ENCODE measurements around the gene PRPF6.

PRPF6 gene

DNA sequence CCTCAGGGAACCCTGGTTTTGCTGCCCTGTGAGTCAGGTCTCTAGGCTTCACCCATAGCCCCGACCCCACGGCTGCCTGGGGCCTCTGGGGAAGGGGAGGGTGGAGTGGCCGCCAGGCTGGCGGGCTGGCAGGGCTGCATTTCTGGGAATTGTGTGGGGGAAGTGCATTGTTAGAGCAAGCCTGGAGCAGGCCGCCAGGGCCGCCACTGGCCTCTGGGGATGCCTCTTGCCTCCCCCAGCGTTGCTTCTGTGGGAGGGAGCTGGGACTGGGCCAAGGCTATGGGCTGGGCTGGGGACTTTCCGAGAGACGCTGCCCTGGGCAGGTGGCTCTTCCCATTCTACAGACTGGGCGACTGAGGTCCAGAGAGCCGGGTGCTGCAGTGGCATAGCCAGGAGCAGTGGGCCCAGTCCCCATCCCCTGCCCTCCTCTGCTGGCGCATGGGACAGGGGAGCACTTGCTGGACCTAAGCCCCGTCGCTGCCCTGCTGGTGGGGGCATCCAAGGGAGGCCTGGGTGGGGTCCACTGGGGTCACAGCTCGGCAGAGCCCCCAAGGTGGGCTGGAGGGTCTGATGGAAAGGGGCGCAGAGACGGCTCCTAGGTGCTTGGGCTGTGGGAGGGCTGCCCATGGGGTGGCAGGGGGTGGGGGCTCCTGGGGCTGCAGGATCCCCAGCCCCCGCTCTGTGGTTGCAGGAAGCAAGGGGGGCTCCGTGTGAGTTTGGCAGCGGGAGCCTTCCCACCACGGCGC is 75.1 kb downstream of the PRPF6 start:
- FAIRE-seq: no peak
- no peak for DNase-seq (ENCODE audit: insufficient read length, low spot score)

DNA sequence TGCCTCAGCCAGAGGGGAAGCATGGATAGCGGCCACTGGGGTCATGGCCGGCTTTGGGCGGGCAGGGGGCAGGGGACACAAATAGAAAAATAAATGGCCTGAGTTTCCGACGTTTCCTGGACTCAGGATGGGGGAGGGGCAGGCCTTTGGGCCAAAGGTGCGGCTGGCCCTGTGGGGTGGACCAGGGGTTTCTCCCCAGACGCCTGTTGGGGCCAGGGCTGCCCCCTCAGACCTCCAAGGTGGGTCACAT is 75.6 kb downstream of the PRPF6 start:
- no peak for FAIRE-seq
- DNase-seq (ENCODE audit: insufficient read length, low spot score): no peak

DNA sequence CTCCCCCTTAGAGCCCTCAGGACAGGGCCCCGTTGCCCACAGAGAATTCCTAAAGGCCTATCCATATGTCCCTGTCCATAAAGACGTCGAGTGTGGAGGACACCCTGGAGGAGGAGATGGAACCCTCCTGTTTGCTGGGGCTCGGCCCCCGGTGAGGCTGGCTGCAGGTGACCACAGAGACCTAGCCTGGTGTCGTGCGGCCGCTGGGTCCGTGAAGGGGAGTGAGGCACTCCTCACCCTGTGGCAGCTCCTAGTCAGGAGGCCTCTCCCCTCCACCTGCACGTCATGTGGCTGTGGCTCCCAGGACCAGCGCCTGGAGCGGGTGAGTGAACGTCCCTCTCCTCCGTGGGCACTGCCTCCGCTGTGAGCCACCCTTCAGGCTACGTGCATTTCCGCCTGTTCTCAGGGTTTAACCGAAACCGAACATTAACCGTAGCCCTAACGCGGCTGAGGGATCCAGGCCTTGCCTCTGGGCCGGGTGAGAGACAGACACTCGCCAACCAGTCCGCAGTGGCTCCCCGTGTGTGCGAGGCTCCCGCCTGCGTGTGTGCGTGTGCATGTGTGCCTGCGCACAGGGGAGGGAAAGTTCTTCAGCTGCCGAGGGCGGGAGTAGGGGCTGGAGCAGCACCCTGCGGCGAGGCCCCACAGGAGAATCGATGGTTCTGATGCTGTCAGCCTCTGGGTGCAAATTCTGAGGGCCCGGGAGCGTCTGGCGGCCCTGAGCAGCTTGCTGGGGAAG is 76.1 kb downstream of the PRPF6 start:
- DNase-seq (ENCODE audit: insufficient read length, low spot score) (no peak), FAIRE-seq (no peak)

DNA sequence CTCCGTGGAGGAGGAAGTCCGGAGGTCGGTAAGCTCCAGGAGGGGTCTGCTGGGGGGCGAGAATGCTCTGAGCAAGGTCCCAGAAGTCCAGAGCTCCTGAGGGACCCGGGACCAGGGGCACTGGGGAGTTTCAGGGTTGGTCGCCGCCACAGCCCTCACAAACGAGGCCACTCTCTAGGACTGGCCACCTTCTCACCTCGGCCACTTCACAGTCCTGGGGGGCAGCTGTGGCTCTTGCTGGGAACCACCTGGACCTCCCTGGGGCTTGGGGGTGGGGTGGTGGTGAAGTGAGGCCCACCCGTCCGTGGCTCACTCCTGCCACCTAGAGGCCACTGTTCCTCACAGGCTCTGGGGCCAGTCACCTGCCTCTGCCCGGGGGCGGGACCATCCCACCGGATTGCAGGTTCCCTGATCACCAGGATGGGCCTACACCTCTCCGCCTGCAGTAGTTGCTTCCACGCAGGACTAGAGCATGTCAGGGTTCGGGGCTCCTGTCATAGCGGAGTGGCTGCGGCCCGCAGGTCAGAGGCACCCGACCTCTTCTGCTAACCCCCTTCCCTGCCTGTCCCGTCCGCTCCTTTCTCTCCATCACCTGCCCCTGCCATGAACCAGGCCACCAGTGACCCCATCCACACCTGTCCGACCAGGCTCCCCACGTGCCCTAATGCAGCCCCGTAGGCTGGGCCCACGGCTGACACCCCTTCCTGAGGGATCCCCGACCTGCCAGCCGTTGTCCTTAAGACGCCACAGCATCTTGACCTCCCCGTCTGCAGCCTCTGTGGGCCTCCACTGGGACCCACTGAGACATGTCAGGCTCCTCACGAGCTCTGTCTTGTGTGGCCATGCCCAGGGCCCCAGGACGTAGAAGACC is 76.9 kb downstream of the PRPF6 start:
- FAIRE-seq: peak; percentile 89
- peak; percentile 95 for DNase-seq (ENCODE audit: insufficient read length, low spot score)

GRCh38 chr20:64058536-64058935 is 77.6 kb downstream of the PRPF6 start:
- FAIRE-seq (no peak), DNase-seq (ENCODE audit: insufficient read length, low spot score) (no peak)

DNA sequence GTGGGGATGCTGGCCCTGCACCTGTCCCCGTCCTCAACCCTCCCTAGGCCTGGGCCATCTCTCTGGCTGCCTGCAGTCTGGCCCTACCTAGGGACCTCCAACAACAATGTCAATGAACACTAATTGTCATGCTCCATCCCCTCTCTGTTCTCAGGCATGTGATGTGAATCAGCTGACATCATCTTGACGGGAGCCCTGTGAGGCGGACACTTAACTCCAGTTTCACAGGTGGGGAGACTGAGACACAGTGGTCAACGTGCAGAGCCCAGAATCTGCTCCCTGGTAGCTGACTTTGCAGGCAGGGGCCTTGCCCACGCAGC is 81.3 kb downstream of the PRPF6 start:
- FAIRE-seq: peak; percentile 96

DNA sequence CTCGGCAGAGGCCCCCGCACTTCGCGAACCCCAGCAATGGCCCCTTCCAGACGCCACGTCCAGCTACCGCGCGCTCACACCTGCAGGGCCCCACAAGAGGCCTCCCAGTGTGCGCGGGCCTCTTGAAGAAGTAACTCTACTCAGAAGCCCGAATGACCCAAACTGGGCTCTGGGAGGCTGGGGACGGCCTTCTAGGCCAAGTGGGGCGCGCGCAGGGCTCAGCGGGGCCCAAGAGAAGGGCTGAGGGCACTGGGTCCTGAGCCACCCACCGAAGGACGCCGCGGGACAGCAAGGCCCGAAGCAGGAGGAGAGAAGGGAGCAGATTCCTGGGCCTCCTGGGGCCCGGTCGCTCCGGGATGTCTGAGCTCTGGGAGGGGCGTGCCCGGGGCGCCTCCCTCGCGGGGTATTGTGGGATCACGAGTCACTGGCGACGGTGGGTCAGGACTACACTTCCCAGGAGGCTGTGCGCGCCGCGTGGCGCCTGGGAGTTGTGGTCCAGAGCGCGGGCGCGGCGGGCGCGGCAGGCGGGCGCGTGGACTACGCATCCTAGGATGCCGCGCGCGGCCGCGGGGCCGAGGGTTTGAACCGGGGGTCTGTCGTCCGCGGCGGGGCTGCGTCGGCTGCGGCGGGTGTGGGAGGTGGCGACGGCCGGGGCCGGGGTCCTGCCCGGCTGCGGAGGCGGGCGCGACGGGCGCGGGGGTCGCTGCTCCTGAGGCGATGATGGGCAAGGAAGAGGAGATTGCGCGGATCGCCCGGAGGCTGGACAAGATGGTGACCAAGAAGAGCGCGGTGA is 81.9 kb downstream of the PRPF6 start, which contains the start of gene TCEA2:
TSS of gene TCEA2 (plus strand) at position 603 of the 793 bp plus-strand sequence. CDS start at position 718, 115 bp downstream.
- FAIRE-seq (peak; percentile 99), DNase-seq (ENCODE audit: insufficient read length, low spot score) (peak; percentile 100)

More for the DNA sequence above, 81.3 kb downstream of the PRPF6 start:
- DNase-seq (ENCODE audit: insufficient read length, low spot score): no peak

DNA sequence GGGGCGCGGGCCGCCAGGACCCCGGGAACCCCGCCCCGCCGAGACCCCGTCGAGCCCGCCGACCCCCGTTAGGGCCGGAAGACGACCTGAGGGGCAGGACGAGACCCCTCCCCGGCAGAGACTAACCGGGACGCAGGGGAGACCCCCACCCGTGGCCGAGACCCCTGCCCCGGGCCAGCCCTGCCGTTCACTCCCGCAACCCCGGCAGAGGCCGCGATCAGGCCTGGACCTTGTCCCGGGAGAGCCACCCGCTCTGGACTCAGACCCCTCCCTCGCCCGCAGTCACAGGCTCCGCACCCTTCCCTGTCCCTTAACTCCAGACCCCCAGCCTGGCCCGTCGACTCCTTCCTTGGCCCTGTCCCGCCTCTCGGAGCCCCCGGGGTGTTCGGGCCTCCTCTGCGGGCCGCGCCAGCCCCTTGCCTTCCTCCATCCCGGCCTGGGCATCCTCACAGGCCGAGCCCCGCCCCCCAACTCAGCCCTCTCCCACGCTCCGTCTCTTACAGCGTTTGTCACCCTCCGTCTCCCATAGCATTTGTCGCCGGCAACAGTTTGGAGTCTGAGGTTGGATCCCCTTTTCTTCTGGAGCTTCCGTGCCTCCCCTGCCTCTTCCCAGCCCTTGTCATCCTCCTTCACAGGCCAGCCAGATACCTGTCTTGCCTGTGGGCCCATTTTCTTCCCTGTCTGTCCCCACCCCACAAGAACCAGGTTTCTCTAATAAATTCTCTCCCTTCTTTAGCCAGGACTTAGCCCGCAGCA is 82.6 kb downstream of the PRPF6 start:
- DNase-seq (ENCODE audit: insufficient read length, low spot score) (no peak), FAIRE-seq (peak; percentile 78)

DNA sequence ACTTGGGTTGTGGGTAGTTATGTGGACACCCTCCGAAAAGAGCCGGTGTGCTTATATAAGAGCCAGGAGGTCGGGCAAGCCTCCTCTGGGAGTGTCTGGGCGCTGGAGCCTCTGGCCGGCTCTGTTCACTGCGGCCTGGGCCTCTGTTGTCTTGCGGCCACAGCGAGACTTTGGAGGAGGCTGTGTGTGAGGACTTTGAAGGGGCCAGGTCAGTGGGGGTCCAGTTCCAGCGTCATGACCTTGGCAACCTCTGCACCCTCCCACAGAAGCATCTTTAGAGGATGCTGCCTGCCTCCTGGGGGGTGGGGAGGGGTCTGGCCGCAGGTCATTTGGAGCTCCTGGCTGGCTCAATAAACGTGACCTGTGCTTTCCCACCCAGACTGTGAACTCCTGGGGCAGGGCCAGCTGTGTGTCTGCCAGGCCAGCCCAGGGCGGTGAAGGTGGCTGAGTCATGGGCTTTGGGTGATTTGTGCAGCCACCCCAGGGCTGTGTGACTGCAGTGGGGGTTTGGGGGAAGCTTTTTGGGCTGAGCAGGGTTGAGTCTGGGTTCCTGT is 83.3 kb downstream of the PRPF6 start:
- DNase-seq (ENCODE audit: insufficient read length, low spot score) (peak; percentile 84), FAIRE-seq (peak; percentile 16)

DNA sequence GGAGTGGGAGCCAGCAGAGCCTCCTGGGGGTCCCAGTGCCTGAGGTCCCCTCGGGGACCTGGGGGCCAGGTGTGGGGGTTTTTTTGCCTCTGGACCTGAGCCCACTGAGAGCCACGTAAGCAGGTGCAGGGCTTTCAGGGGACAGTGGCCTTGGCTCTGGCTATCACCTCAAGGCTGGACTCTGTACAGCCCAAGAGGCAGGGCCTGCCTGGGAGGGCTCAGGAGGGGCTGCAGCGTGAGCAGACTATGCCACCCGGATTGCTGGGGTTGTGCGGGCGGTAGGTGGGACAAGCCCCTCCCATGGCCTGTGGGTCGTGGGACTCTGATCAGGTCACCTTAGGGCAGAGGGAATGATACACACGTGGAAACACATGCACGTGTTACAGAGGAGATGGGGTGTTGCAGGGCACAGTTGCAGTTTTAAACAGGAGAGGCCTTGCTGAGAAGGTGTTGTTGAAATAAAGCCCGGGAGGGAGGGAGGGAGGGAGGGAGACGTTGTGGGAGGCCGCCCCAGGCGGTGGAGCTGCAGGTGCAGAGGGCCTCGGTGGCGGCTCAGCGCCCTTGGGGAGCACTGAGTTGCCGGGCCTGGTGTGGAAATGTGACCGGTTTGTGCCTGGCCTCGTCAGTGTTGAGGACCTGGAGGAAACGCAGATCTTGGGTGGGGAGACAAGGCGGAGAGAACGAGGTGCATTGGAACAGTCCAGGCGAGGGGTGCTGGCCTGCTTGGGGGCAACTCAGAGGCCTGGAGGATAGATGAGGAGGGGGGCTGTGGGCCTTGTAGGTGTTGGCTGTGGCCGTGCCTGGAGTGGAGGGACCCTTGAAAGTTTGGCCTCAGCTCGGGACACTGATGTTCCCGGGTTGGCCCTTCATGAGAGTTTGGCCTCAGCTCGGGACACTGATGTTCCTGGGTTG is 84.4 kb downstream of the PRPF6 start:
- DNase-seq (ENCODE audit: insufficient read length, low spot score) (no peak), FAIRE-seq (peak; percentile 84)

DNA sequence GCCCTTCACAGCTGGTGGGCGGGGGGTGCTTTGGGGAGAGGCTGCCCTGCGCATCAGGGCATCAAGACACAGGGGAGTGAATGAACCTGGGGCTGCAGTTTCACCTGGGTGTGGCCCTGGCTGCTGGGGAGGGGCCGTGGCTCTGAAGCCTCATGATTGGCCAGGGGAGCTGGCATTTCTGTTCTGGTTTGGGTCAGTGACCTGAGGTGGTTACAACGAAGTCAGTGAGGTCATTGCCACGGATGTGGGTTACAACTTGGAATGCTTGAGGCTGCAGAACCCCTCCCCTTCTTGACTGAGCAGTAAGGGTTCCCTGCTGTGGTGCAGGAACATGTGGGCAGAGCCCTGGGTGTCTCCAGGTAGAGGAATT is 85.0 kb downstream of the PRPF6 start:
- DNase-seq (ENCODE audit: insufficient read length, low spot score) (peak; percentile 96), FAIRE-seq (peak; percentile 96)

DNA sequence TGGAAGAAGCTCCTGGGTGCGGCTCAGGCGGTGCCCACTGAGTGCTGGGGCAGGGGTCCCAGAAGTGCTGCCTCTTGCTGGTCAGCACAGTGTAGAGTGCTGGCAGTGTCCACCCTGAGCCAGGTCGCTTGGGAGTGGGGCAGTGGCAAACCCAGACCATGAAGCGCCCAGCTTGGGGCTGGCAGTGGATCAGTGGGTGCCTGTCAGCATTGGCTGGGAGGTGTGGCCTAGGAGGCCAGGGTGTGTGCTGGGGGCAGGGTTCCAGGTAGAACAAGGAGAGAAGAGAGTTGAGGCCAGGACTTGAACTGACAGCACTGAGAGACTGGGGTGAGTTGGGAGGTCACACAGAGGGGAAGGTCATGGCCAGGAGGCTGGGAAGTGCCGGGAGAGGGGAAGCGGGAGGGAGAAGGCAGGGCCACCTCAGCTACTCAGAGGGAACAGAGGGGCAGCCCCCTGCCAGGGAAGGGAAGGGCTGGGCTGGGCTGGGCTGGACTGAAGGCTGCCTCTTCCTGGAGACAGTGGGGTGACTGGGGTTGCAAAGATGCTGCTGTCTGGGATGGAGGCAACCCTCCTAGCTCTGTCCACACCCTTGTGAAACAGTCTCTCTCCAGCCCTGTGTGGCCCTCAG is 86.2 kb downstream of the PRPF6 start:
- peak; percentile 26 for FAIRE-seq

GRCh38 chr20:64067733-64068307 is 86.9 kb downstream of the PRPF6 start:
- DNase-seq (ENCODE audit: insufficient read length, low spot score): no peak
- FAIRE-seq: peak; percentile 16

More for the DNA sequence above, 86.2 kb downstream of the PRPF6 start:
- no peak for DNase-seq (ENCODE audit: insufficient read length, low spot score)

DNA sequence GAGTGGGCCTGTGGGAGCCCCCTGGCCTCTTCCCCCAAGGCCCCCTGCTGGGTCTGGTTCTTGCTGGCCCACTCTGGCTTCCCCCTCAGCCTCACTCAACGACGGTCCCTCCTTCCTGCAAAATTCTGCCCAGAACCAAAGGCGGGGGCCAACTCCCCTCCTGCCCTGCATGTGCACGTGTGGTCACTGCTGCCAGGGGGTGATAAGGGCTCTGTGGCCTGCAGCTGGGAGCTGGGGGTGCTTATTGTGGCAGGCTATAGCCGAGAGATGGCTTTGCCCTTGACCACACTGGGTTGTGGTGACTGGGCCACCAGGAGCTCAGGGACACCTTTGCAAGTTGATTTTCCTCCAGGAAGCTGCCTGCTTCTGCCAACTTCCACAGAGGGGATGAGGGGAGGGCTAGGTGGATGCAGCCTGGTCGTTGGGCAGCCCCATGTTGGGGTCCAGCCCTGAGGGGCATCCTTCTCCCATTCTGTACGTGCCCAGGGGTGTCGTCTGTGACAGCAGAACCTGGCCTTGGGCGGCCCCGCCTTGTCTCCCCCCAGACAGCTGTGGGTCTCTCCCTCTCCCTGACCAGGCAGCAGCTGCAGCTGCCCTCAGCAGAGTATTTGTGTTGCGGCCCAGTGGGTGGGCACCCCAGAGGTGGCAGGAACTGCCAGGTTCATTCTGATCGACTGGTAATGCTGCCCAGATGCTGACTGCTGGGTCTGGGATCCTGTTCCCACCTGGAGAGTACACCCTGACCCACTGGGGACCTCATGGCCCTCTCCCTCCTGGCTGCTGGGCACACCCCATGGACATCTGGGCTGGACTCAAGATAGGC is 87.7 kb downstream of the PRPF6 start:
- FAIRE-seq (peak; percentile 4), DNase-seq (ENCODE audit: insufficient read length, low spot score) (no peak)

GRCh38 chr20:64069209-64069613 is 88.3 kb downstream of the PRPF6 start:
- no peak for DNase-seq (ENCODE audit: insufficient read length, low spot score)
- no peak for FAIRE-seq

- FAIRE-seq: peak; percentile 97
- DNase-seq (ENCODE audit: insufficient read length, low spot score): peak; percentile 84
Measured at GRCh38 chr20:64069614-64070243, 88.8 kb downstream of the PRPF6 start.
